Measurements from ENCODE around the gene STK39.

Gene STK39

GRCh38 chr2:168176402-168176801, 71.0 kb downstream of the STK39 start:
- Histone ChIP-seq H3K27ac (ENCODE audit: low read depth, low read length) (no peak overlapping the region), H3K9me3 (ENCODE audit: control insufficient read depth in 1 of 2, low read length in 2 of 2) (no peaks in the 10 kb centered on the region), H3K9ac (ENCODE audit: low read depth in 1 of 2, low read length in 2 of 2) (no peak overlapping the region)

GRCh38 chr2:168175469-168175868, 71.9 kb downstream of the STK39 start:
- no peaks in the 10 kb centered on the region for H3K9me3 ChIP-seq (ENCODE audit: control insufficient read depth in 1 of 2, low read length in 2 of 2)
- peaks cover 8 to 26% of the 10 kb centered on the region in 2 donors for H3K4me1 ChIP-seq (ENCODE audit: control insufficient read depth in 1 of 2, insufficient read depth in 2 of 2, low read length in 2 of 2)
- H3K27ac ChIP-seq (ENCODE audit: low read depth, low read length) = no peak overlapping the region
- H3K9ac ChIP-seq (ENCODE audit: low read depth in 1 of 2, low read length in 2 of 2) = no peak overlapping the region
- H3K27me3 ChIP-seq (ENCODE audit: control insufficient read depth in 1 of 2, insufficient read depth in 2 of 2, low read length in 2 of 2) = no peaks in the 10 kb centered on the region
- H3K4me3 ChIP-seq (ENCODE audit: low read depth in 1 of 2, low read length in 2 of 2) = no peak overlapping the region
- H3K36me3 ChIP-seq (ENCODE audit: control insufficient read depth in 1 of 2, insufficient read depth in 2 of 2, low read length in 2 of 2) = no peaks in the 10 kb centered on the region

More at GRCh38 chr2:168176402-168176801, 71.0 kb downstream of the STK39 start:
- Histone ChIP-seq H3K4me1 (ENCODE audit: control insufficient read depth in 1 of 2, insufficient read depth in 2 of 2, low read length in 2 of 2) (peaks cover 8 to 29% of the 10 kb centered on the region in 2 donors), H3K27me3 (ENCODE audit: control insufficient read depth in 1 of 2, insufficient read depth in 2 of 2, low read length in 2 of 2) (no peaks in the 10 kb centered on the region), H3K36me3 (ENCODE audit: control insufficient read depth in 1 of 2, insufficient read depth in 2 of 2, low read length in 2 of 2) (peaks cover under 1% of the 10 kb centered on the region in 2 donors), H3K4me3 (ENCODE audit: low read depth in 1 of 2, low read length in 2 of 2) (no peak overlapping the region)

GRCh38 chr2:168174756-168175155, 72.6 kb downstream of the STK39 start:
- no peak overlapping the region for H3K9ac ChIP-seq (ENCODE audit: low read depth in 1 of 2, low read length in 2 of 2)
- no peaks in the 10 kb centered on the region for H3K27me3 ChIP-seq (ENCODE audit: control insufficient read depth in 1 of 2, insufficient read depth in 2 of 2, low read length in 2 of 2)
- peaks cover 8 to 20% of the 10 kb centered on the region in 2 donors for H3K4me1 ChIP-seq (ENCODE audit: control insufficient read depth in 1 of 2, insufficient read depth in 2 of 2, low read length in 2 of 2)
- H3K27ac ChIP-seq (ENCODE audit: low read depth, low read length) = no peak overlapping the region
- no peak overlapping the region for H3K4me3 ChIP-seq (ENCODE audit: low read depth in 1 of 2, low read length in 2 of 2)
- no peaks in the 10 kb centered on the region for H3K36me3 ChIP-seq (ENCODE audit: control insufficient read depth in 1 of 2, insufficient read depth in 2 of 2, low read length in 2 of 2)
- H3K9me3 ChIP-seq (ENCODE audit: control insufficient read depth in 1 of 2, low read length in 2 of 2) = no peaks in the 10 kb centered on the region

- H3K36me3 ChIP-seq (ENCODE audit: control insufficient read depth in 1 of 2, insufficient read depth in 2 of 2, low read length in 2 of 2) = no peaks in the 10 kb centered on the region
- no peaks in the 10 kb centered on the region for H3K4me1 ChIP-seq (ENCODE audit: control insufficient read depth in 1 of 2, insufficient read depth in 2 of 2, low read length in 2 of 2)
- no peaks in the 10 kb centered on the region for H3K27me3 ChIP-seq (ENCODE audit: control insufficient read depth in 1 of 2, insufficient read depth in 2 of 2, low read length in 2 of 2)
- no peaks in the 10 kb centered on the region for H3K9me3 ChIP-seq (ENCODE audit: control insufficient read depth in 1 of 2, low read length in 2 of 2)
- H3K4me3 ChIP-seq (ENCODE audit: low read depth in 1 of 2, low read length in 2 of 2) = no peak overlapping the region
- no peak overlapping the region for H3K9ac ChIP-seq (ENCODE audit: low read depth in 1 of 2, low read length in 2 of 2)
- no peak overlapping the region for H3K27ac ChIP-seq (ENCODE audit: low read depth, low read length)
These were observed 75.3 kb downstream of the STK39 start for GRCh38 chr2:168172071-168172470.

GRCh38 chr2:168171059-168171762, 76.2 kb downstream of the STK39 start:
- Histone ChIP-seq H3K27ac (ENCODE audit: low read depth, low read length) (no peak overlapping the region), H3K27me3 (ENCODE audit: control insufficient read depth in 1 of 2, insufficient read depth in 2 of 2, low read length in 2 of 2) (no peaks in the 10 kb centered on the region), H3K4me1 (ENCODE audit: control insufficient read depth in 1 of 2, insufficient read depth in 2 of 2, low read length in 2 of 2) (no peaks in the 10 kb centered on the region), H3K9ac (ENCODE audit: low read depth in 1 of 2, low read length in 2 of 2) (no peak overlapping the region), H3K9me3 (ENCODE audit: control insufficient read depth in 1 of 2, low read length in 2 of 2) (no peaks in the 10 kb centered on the region), H3K4me3 (ENCODE audit: low read depth in 1 of 2, low read length in 2 of 2) (no peak overlapping the region), H3K36me3 (ENCODE audit: control insufficient read depth in 1 of 2, insufficient read depth in 2 of 2, low read length in 2 of 2) (peaks cover 0 to 4% of the 10 kb centered on the region in 2 donors)

GRCh38 chr2:168169097-168169745, 78.2 kb downstream of the STK39 start:
- H3K9ac ChIP-seq (ENCODE audit: low read depth in 1 of 2, low read length in 2 of 2) = no peak overlapping the region

GRCh38 chr2:168167511-168168263, 79.7 kb downstream of the STK39 start:
- no peak overlapping the region for H3K27ac ChIP-seq (ENCODE audit: low read depth, low read length)

More at GRCh38 chr2:168169097-168169745, 78.2 kb downstream of the STK39 start:
- H3K9me3 ChIP-seq (ENCODE audit: control insufficient read depth in 1 of 2, low read length in 2 of 2) = no peaks in the 10 kb centered on the region
- peaks cover 0 to 9% of the 10 kb centered on the region in 2 donors for H3K36me3 ChIP-seq (ENCODE audit: control insufficient read depth in 1 of 2, insufficient read depth in 2 of 2, low read length in 2 of 2)
- H3K27ac ChIP-seq (ENCODE audit: low read depth, low read length) = no peak overlapping the region
- H3K4me3 ChIP-seq (ENCODE audit: low read depth in 1 of 2, low read length in 2 of 2) = no peak overlapping the region
- H3K4me1 ChIP-seq (ENCODE audit: control insufficient read depth in 1 of 2, insufficient read depth in 2 of 2, low read length in 2 of 2) = no peaks in the 10 kb centered on the region
- H3K27me3 ChIP-seq (ENCODE audit: control insufficient read depth in 1 of 2, insufficient read depth in 2 of 2, low read length in 2 of 2) = no peaks in the 10 kb centered on the region

GRCh38 chr2:168166902-168167510, 80.4 kb downstream of the STK39 start:
- peaks cover 0 to 9% of the 10 kb centered on the region in 2 donors for H3K36me3 ChIP-seq (ENCODE audit: control insufficient read depth in 1 of 2, insufficient read depth in 2 of 2, low read length in 2 of 2)
- H3K27ac ChIP-seq (ENCODE audit: low read depth, low read length) = no peak overlapping the region
- H3K9ac ChIP-seq (ENCODE audit: low read depth in 1 of 2, low read length in 2 of 2) = no peak overlapping the region

More at GRCh38 chr2:168167511-168168263, 79.7 kb downstream of the STK39 start:
- no peak overlapping the region for H3K4me3 ChIP-seq (ENCODE audit: low read depth in 1 of 2, low read length in 2 of 2)
- H3K36me3 ChIP-seq (ENCODE audit: control insufficient read depth in 1 of 2, insufficient read depth in 2 of 2, low read length in 2 of 2) = peaks cover 0 to 9% of the 10 kb centered on the region in 2 donors
- H3K4me1 ChIP-seq (ENCODE audit: control insufficient read depth in 1 of 2, insufficient read depth in 2 of 2, low read length in 2 of 2) = no peaks in the 10 kb centered on the region
- H3K9ac ChIP-seq (ENCODE audit: low read depth in 1 of 2, low read length in 2 of 2) = no peak overlapping the region
- no peaks in the 10 kb centered on the region for H3K9me3 ChIP-seq (ENCODE audit: control insufficient read depth in 1 of 2, low read length in 2 of 2)
- no peaks in the 10 kb centered on the region for H3K27me3 ChIP-seq (ENCODE audit: control insufficient read depth in 1 of 2, insufficient read depth in 2 of 2, low read length in 2 of 2)

GRCh38 chr2:168165985-168166901, 81.2 kb downstream of the STK39 start:
- H3K9me3 ChIP-seq (ENCODE audit: control insufficient read depth in 1 of 2, low read length in 2 of 2) = no peaks in the 10 kb centered on the region
- H3K4me1 ChIP-seq (ENCODE audit: control insufficient read depth in 1 of 2, insufficient read depth in 2 of 2, low read length in 2 of 2) = no peaks in the 10 kb centered on the region
- no peak overlapping the region for H3K4me3 ChIP-seq (ENCODE audit: low read depth in 1 of 2, low read length in 2 of 2)
- H3K27me3 ChIP-seq (ENCODE audit: control insufficient read depth in 1 of 2, insufficient read depth in 2 of 2, low read length in 2 of 2) = no peaks in the 10 kb centered on the region
- no peak overlapping the region for H3K9ac ChIP-seq (ENCODE audit: low read depth in 1 of 2, low read length in 2 of 2)
- H3K36me3 ChIP-seq (ENCODE audit: control insufficient read depth in 1 of 2, insufficient read depth in 2 of 2, low read length in 2 of 2) = peaks cover 0 to 9% of the 10 kb centered on the region in 2 donors
- H3K27ac ChIP-seq (ENCODE audit: low read depth, low read length) = no peak overlapping the region

More at GRCh38 chr2:168166902-168167510, 80.4 kb downstream of the STK39 start:
- Histone ChIP-seq H3K27me3 (ENCODE audit: control insufficient read depth in 1 of 2, insufficient read depth in 2 of 2, low read length in 2 of 2) (no peaks in the 10 kb centered on the region), H3K4me1 (ENCODE audit: control insufficient read depth in 1 of 2, insufficient read depth in 2 of 2, low read length in 2 of 2) (no peaks in the 10 kb centered on the region), H3K9me3 (ENCODE audit: control insufficient read depth in 1 of 2, low read length in 2 of 2) (no peaks in the 10 kb centered on the region), H3K4me3 (ENCODE audit: low read depth in 1 of 2, low read length in 2 of 2) (no peak overlapping the region)

Data from duodenal mucosa (tissue), 2 donors.